HG03469 (cell line): Measurements from ENCODE around the gene PTPRN2.

Experiments used
- ATAC-seq: cut with Tn5 transposase; IDR thresholded peaks from one replicate; pipeline ENCODE4 v1.9.1; 2021; ENCODE audit warnings: mild to moderate bottlenecking, moderate library complexity, moderate number of reproducible peaks; ENCODE audit not compliant: unreplicated experiment

Gene PTPRN2

DNA sequence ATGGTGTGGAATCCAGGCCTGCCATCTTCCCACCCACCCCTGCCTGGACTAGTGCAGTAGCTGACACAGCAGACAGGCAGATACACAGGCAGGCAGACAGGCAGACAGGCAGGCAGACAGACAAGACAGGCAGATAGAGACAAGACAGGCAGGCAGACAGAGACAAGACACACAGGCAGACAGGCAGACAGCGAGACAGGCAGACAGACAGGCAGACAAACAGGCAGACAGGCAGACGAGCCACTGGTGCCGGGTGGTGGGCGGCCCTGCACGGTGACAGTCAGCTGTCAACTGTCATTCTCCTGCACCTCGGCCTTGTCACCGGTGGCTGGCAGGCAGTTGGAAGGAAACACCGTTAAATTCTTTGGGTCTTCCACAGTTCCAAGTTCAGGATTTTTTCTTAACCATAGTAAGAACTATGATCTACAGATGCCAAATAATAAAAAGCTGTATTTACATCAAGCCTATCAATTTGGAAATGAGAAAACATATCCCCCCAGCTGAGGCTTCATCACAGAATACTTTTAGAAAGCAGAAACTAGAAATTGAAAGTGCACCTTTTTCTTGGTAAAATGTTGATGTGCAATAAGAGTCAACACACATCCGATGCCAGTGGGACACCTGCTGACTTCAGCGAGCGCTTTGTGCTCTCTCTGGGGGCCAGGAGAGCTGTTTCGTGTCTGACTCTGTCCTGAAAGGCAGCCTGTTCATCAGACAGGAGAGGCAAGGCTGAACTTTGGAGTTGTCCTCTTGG, 1000.4 kb downstream of the PTPRN2 start:
- no peak for ATAC-seq

DNA sequence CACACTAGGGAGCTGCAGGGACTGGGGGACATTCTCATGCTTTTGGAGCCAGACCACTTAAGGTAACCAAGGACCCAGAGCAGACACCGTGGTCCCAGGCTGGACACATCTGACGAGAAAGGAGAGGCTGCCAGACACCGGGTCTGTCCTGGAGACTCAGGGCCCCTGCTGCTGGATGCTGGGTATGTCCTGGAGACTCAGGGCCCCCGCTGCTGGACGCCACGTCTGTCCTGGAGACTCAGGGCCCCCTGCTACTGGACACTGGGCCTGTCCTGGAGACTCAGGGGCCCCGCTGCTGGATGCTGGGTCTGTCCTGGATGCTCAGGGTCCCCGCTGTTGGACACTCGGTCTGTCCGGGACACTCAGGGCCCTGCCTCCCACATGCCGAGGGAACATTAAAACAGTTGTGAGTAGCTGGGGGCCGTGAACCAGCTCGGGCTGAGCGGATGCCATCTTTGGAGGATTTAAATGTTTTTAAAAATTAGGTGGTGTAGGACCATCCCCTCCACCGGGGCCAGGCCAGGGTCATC, 1001.1 kb downstream of the PTPRN2 start:
- no peak for ATAC-seq

DNA sequence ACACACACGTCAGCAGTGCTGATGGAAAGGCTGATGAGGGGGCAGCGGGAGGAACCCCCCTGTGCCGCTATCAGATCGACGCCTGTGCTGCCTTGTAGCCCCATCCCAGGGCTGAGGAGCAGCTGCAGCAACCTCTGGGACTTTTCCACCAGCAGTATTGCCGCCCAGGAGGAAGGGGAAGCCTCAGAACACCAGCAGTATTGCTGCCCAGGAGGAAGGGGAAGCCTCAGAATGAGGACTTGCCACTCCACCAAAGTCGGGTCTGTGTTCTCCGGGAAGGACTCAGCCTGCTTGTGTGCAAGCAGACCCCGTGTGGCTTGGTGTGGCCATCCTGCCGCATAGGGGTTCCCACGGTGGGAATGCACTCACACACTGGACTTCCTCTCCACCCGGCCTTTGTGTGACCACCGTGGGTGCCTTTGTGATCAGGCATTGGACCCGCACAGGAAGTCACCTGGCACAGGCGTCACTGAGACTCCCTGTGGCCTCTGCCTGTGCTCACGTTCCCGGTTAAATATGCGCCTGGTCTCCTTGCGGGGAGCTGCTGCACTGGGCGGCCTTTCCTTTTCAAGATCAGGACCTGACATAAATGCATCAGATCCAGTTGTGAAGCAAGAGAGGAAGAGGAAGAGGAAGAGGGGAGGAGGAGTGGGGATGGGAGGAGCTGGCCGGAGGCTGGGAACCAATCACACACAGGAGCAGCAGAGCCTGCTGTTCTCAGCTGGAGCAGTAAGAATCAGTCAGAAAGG, 1002.3 kb downstream of the PTPRN2 start:
- no peak for ATAC-seq

DNA sequence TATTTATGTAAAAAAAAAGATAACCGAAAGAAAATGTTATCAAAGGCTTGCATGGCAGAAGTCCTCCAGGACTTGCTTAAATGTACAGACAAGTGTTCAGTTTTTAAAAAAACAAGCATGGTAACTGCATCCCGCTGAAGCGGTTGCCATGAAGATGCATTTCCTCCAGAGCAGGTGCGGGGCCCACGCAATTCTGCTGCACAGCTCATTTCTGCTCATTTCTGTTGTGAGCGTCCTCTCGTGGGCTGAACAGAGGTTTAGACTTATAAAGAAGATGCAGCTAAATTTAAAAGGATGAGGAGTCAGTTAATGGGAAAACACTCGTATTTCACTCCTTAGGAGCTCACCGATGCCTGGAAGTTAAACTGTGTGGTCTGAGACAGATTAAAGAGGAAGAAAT, 1003.2 kb downstream of the PTPRN2 start:
- ATAC-seq: no peak

DNA sequence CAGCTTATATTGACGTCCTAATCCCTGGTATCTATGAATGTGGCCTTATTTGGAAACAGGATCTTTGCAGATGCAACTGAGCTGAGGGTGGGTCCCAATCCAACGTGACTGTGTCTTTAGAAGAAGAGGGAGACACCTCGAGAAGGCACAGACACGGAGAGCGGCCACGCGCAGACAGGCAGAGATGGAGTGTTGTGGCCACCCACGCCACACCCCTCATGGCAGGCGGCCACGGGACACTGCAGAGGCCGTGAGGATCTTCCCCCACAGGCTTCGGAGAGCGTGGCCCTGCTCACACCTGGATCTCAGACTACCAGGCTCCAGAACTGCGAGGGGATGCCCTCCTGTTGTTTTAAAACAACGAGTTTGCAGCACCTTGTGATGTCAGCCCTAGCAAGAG, 1005.9 kb downstream of the PTPRN2 start:
- no peak for ATAC-seq

DNA sequence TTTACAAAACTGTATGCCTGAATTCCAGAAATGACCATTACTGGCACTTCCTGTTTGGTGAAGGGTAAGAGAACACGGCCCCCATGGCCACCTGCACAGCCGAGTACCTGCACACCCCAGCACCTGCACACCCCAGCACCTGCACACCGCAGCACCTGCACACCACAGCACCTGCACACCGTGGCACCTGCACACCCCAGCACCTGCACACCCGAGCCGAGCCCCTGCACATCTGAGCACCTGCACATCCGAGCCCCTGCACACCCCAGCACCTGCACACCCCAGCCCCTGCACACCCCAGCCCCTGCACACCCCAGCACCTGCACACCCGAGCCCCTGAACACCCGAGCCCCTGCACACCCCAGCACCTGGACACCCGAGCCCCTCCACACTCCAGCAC, 1007.3 kb downstream of the PTPRN2 start:
- ATAC-seq: no peak

DNA sequence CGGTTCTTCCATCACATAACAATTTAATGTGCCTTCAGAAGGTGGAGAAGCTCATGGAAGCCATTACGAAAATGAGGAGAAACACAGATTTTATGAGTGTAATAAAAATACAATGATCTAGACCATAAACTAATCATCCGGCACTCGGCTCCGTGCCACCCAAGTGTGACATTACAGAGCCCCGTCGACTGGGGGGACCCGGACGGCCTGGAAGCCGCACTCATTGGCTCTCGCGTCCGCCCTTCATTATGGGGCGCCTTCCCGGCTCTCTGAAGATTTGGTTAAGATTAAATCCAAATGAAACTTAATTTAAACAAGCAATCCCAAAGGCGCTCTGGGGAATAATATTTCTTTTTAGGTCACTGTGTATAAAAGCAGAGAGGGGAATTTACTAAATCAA, 1008.2 kb downstream of the PTPRN2 start:
- ATAC-seq: no peak

DNA sequence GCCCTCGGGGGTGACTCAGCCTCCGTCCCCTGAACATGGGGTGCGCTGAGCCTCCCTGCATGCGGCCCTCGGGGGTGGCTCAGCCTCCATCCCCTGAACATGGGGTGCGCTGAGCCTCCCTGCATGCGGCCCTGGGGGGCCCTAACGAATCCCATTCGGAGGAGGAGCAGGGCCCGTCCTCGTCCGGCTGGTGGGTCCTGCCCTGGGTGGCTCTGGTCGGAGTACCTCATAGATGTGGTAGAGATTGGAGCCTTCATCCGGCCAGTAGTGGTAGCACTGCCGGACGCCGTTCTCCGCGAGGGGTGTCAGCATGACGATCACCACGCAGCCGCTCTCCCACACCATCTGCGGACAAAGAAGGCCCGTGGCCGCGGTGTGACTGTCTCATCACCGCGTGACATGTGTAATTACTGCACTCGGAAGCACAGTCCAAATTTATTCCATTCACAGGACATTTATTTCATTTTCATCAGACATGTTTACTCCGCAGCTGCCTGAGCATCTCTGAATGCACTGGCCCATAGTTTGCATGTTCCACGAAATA, 1009.8 kb downstream of the PTPRN2 start:
- no peak for ATAC-seq

DNA sequence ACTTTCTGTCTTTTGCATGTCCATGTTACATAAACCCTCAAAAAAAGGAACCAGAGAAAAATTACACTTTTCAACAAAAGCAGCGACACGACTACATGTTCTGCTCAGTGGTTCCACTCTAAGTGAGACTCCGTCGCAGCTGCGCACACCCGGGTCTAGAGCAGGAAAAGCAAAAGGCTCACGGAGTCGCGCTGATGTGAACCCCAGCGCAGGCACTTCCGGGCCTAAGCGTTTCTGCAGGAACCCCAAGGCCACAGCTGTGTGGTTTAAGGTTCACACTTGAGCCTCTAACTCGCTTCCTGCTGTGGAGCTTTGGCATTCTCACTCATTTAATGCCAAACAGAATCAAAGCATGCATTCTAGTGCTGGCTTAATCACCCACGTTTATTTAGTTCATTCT, 1010.6 kb downstream of the PTPRN2 start:
- ATAC-seq: no peak

DNA sequence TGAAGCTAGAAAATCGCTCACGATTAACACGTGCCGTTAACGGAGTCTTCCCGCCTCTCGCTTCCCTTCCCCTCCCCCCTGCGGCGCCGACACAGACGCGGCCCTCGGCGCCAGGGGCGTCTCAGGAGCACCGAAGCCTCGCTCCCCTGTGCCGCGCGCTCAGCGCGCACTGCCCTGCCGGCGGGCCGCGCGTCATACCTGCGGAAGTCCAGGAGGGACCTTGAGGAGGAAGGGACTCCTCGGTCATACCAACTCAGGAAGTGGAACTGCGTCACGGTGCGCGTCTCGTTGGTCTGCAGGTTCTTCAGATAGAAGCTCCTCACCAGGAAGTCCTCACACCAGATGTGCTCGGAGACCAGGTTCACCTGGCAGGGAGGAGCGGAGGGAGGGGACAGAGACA, 1011.2 kb downstream of the PTPRN2 start:
- no peak for ATAC-seq

DNA sequence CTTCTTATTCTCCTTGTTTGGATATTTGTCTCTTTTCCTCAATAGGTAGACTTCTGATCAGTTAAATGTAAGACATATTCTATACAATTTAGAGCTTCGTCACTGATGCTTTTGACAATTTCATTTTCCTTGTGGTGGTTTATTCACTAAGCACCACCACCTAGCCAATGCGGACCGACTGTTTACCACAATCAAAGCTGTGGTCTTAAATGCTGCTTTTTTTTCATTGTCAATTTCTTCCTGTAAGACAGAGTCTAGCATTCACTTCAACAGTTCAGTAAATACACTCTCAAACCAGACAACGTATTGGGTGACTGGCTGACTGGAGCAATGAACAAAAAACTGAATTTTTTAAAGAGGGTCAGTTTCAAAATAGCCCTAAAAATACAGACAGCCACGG, 1011.8 kb downstream of the PTPRN2 start:
- no peak for ATAC-seq

DNA sequence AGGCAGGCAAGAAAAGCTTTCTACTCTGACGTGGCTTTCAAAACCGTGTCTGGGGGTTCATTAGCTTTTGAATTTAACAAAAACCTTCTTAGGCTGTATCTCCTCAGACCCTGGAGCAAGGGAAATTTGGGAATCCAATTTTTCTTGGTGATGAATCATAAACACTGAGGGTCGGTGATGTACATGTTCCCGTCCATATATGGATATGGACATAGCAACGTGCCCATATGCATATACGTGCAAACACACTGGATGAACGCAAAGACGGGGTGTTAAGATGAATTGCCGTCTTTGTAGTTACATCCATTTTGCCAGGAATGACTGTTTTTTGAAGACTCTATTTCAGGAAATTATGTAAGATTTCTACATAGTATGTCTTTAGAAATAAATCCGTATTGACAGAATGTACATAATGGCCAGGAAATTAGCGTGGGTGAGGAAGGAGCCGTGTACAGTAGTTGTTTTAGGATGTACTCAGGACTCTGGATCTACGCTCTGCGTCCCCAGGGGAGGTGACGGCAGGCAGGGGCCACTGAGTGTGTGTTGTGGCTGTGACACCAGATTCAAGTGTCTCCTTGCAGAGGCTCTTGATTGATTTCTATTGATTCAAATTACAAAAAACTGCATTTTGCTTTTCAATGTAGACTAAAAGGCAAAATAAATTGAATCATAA, 1012.6 kb downstream of the PTPRN2 start:
- no peak for ATAC-seq

DNA sequence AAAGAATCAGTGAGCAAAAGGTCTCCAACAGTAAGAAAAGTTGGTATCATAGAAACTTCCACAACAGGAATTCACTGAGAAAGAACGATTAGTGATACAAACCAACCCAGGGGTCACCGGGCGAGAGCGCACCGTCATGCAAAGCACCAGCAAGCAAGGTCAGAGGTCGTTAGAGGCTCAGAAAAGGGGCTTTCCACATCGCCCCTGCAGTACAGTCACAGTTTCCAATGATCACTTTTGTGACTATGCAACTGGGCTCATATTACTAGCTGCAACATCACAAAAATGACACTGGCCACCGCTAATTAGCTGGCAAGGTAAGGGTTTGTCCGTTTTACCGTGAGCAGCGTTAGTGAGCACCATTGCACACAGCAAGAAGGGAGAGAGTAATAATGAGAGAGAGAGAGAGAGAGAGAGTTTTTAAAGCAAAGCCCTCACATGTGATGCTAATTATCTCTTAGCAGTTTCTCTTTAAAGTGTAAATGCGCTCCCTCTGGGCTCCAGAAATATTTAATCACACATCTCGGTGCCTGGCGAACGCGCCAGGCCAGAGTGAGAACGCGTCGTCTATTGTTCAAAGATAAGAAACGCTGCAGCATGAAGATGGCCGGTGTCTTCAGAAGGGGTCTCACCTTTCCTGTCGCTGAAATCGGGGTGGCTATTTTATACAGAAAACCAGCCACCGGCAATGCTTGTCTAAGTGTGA, 1013.4 kb downstream of the PTPRN2 start:
- no peak for ATAC-seq

DNA sequence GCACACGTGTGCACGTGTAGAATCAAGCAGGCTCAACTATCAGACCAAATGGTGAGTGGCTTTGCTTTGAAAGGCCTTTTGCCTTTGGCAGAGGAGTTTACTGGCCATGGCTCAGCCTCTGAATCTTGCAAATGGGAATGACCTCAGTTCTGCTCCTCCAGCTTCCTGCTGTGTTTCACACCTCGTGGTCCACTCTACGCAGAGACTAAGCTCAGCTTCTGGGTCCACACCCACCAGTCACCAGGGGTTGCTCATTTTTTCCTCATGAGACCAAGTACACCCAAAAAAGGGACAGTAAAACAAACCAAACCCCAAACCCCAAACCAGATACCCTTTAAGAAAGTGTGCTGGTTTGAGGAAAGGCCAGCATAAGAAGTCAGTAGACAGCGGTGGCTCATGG, 1014.4 kb downstream of the PTPRN2 start:
- no peak for ATAC-seq

DNA sequence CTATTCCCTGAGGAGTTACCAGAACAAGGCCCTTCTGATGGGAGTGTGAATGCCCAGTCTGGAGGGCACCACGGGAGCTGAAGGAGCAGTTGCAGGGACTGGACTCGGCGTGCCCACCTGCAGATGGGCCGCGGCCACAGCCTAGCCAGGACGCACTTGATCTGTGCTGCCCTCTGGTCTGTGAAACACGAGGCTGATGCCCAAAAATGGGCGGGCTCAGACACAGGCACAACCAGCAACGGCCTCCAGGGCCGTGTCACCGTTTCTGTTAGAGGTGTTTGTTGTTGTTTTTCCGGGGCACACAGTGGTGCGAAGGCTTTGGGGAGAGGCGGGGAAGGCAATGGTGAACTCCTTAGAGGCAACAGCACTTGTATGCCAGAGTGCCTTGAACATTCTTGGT, 1015.0 kb downstream of the PTPRN2 start:
- no peak for ATAC-seq

DNA sequence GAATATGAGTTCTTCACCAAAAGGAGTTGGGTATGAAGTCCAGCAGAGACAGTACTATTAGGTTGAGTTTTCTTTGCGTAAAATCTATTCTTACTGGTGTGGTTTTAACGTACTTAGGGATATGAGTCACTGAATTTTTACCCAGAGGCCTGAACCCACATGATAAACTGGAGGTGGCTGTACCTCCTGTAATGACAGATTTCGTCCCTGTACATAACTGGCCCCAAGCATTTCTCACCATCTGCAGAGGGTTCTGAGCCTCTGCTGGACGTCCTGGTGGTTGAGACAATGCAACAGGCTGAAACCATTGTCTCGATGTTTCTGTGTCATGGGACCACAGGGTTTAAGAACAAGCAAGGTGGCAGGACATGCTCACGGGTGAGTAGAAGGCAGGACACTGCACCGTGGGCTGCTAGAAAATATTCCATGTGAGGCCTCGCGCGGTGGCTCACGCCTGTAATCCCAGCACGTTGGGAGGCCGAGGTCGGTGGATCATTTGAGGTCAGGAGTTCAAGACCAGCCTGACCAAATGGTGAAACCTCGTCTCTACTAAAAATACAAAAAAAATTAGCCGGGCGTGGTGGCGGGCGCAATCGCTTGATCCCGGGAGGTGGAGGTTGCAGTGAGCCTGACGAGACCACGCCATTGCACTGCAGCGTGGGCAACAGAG, 1017.0 kb downstream of the PTPRN2 start:
- no peak for ATAC-seq

DNA sequence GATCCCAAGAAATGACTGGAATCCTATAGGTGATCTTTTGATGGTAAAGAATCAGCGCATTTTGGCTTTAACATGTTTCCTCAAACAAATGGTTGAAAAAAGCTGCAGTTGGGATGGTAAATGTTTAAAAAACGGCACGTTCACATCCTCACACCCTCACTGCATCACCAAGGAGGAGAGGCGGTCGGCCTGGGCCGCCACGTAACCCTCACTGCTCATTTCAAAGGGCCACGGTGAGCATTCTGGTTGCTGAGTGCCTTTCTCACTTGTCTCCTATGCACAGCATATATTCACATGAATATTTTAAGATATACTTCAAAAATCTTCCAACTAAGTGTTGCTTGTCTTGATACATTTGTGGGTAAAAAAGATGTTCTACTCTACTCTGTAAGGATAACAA, 1017.7 kb downstream of the PTPRN2 start:
- no peak for ATAC-seq

DNA sequence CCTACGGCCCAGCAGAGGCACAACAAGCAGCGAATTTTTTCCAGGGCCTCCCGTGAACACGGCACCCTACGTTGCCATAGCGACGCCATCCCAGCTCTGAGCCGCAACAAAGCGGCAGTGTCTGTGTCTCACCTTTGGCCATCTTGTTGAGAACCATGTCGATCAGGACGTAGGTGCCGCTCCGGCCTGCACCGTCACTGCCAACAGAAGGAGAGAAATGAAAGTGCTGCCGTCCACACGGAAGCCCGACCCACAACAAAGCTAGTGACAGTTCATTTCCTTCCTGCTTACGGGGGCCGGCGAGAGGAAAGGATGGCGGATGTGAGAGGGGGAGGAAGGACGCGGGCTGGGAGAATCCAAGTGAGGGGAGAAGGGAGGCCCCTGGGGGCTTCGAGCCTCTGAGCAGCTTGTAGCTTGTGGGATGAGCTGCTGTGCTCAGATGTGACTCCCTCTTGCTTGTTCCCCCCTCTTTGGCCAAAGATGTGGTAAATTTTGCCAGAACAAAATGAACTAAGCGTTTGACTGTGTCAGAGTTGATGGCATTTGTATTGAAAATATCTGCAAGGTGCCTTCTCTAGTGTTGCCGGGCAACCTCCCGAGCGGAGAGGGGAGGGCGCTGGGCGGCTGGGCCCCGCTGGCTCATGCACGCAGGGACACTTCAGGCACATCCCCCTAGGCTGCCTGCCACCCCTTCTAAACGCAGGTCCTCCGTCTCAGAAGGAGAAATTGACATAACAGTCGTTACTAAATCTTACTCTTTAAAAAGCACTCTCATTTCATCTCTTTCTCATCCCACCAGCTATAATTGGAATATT, 1018.6 kb downstream of the PTPRN2 start:
- ATAC-seq: no peak

DNA sequence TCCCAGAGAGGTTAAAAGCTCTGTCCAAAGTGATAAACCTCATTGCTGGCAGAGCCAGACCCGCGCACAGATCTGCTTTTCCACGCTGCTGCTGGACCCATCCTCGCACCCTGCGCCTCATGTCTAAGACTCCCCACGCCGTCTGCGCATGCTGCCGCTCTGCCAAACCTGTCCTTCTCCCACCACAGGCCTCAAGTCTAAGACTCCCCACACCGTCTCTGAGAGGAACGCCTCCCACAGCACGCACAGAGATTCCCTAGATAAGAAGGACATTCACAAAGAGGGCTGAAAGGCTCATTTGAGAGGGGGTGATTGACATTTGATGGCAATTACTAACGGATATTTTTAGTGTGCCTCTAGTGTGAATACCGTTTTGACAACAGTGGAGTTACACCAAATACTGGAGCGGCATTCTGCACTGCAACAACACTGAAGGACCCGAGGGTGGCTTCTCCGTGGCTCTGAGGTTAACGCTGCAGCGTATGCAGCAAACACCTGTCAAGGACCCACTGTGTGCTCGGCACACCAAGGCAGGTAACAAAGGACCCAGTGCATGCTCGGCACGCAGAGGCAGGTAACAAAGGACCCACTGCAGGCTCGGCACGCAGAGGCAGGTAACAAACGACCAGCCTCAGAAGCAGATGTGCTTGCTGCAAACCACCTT, 1019.4 kb downstream of the PTPRN2 start:
- ATAC-seq: no peak
